ENCODE data around the gene TSPAN9.

GRCh38 chr12:3220382-3221321 lies 143.5 kb downstream of the TSPAN9 start:
- TF ChIP-seq CTCF (IDR thresholded peaks at IDR 0.05) (no peak), POLR2A (IDR thresholded peaks at IDR 0.05) (no peak), EP300 (IDR thresholded peaks at IDR 0.05) (no peak)
